Muscle layer of duodenum (tissue), 2 donors: ENCODE measurements around the gene PLAAT3.
"Not testable (repeated sequence)": the region's sequence is repeated elsewhere in the genome, so short reads cannot be mapped to it uniquely, and the experiment has no call there.

Experiments used
- H3K27ac ChIP-seq: one replicate; pipeline ENCODE4 v1.7.0; 2013; ENCODE audit warnings: mild to moderate bottlenecking, low read length
- H3K27me3 ChIP-seq: one replicate; pipeline ENCODE4 v1.7.0; 2013; ENCODE audit warnings: low read depth, mild to moderate bottlenecking, control low read depth, low read length
- H3K36me3 ChIP-seq, 2 donors: one replicate each; pipeline ENCODE4 v1.7.0; 2013; ENCODE audit warnings: low read length in 2 of 2, control low read depth in 1 of 2, mild to moderate bottlenecking in 1 of 2; ENCODE audit not compliant: insufficient read depth in 2 of 2, control insufficient read depth in 1 of 2
- H3K4me1 ChIP-seq, 2 donors: one replicate each; pipeline ENCODE4 v1.7.0; 2013; ENCODE audit warnings: low read length in 2 of 2, mild to moderate bottlenecking in 2 of 2, control low read depth in 1 of 2, moderate library complexity in 1 of 2; ENCODE audit not compliant: insufficient read depth in 2 of 2, control insufficient read depth in 1 of 2
- H3K4me3 ChIP-seq, 2 donors: one replicate each; pipeline ENCODE4 v1.7.0; 2013; ENCODE audit warnings: low read length in 2 of 2, low read depth in 1 of 2, mild to moderate bottlenecking in 1 of 2
- H3K9me3 ChIP-seq, 2 donors: one replicate each; pipeline ENCODE4 v1.7.0; 2013; ENCODE audit warnings: low read length in 2 of 2, control low read depth in 1 of 2, mild to moderate bottlenecking in 1 of 2; ENCODE audit not compliant: control insufficient read depth in 1 of 2
- donor health status: healthy.

PLAAT3 gene

GRCh38 chr11:63550156-63550700 lies 64.0 kb downstream of the PLAAT3 start:
- not testable (repeated sequence) for H3K9me3 ChIP-seq, H3K27me3 ChIP-seq, H3K27ac ChIP-seq, H3K4me1 ChIP-seq, H3K4me3 ChIP-seq
- H3K36me3 ChIP-seq: peaks cover 6 to 25% of the 10 kb centered on the region in 2 donors

GRCh38 chr11:63549411-63549810 lies 64.8 kb downstream of the PLAAT3 start:
- Histone ChIP-seq H3K36me3 (peaks cover 14 to 34% of the 10 kb centered on the region in 2 donors), H3K4me3 (no peak overlapping the region), H3K9me3 (no peaks in the 10 kb centered on the region), H3K27me3 (no peaks in the 10 kb centered on the region), H3K27ac (no peak overlapping the region), H3K4me1 (no peaks in the 10 kb centered on the region)

GRCh38 chr11:63548178-63548577 lies 66.1 kb downstream of the PLAAT3 start:
- Histone ChIP-seq H3K4me1 (no peaks in the 10 kb centered on the region), H3K27me3 (no peaks in the 10 kb centered on the region), H3K9me3 (no peaks in the 10 kb centered on the region), H3K27ac (no peak overlapping the region), H3K36me3 (peaks cover 14 to 37% of the 10 kb centered on the region in 2 donors), H3K4me3 (no peak overlapping the region)

- H3K9me3 ChIP-seq: no peaks in the 10 kb centered on the region
- H3K4me1 ChIP-seq: no peaks in the 10 kb centered on the region
- no peaks in the 10 kb centered on the region for H3K27me3 ChIP-seq
- no peak overlapping the region for H3K27ac ChIP-seq
- peaks cover 14 to 37% of the 10 kb centered on the region in 2 donors for H3K36me3 ChIP-seq
- no peak overlapping the region for H3K4me3 ChIP-seq
These were observed 67.2 kb downstream of the PLAAT3 start for GRCh38 chr11:63547061-63547460.

GRCh38 chr11:63543711-63544110 lies 70.5 kb downstream of the PLAAT3 start:
- Histone ChIP-seq H3K27me3 (no peaks in the 10 kb centered on the region), H3K27ac (no peak overlapping the region), H3K4me1 (peaks cover 0 to 5% of the 10 kb centered on the region in 2 donors), H3K9me3 (no peaks in the 10 kb centered on the region), H3K36me3 (peaks cover 14 to 37% of the 10 kb centered on the region in 2 donors), H3K4me3 (no peak overlapping the region)

- Histone ChIP-seq H3K36me3 (peaks cover 14 to 34% of the 10 kb centered on the region in 2 donors), H3K4me1 (peaks cover 9 to 17% of the 10 kb centered on the region in 2 donors)
- not testable (repeated sequence) for H3K27ac ChIP-seq, H3K4me3 ChIP-seq, H3K9me3 ChIP-seq, H3K27me3 ChIP-seq
These were observed 71.7 kb downstream of the PLAAT3 start for GRCh38 chr11:63542506-63542905.

- Histone ChIP-seq H3K36me3 (no peaks in the 10 kb centered on the region), H3K9me3 (no peaks in the 10 kb centered on the region), H3K4me3 (peak overlapping the region; percentile 75 to 92), H3K27ac (peak overlapping the region; percentile 87), H3K4me1 (peaks cover 14 to 20% of the 10 kb centered on the region in 2 donors), H3K27me3 (no peaks in the 10 kb centered on the region)
These were observed 76.7 kb downstream of the PLAAT3 start for GRCh38 chr11:63537293-63538101.

- H3K4me3 ChIP-seq: peak within 1 kb of the TSS; percentile 75 to 92
- no peaks in the 10 kb centered on the region for H3K9me3 ChIP-seq
- peaks cover 14 to 20% of the 10 kb centered on the region in 2 donors for H3K4me1 ChIP-seq
- no peaks in the 10 kb centered on the region for H3K36me3 ChIP-seq
- peak within 1 kb of the TSS; percentile 87 for H3K27ac ChIP-seq
- H3K27me3 ChIP-seq: no peaks in the 10 kb centered on the region
These were observed 77.5 kb downstream of the PLAAT3 start, which contains the start of gene PLAAT4 for GRCh38 chr11:63536669-63537292. Gene PLAAT4 (plus strand): TSS chr11:63536808. CDS start chr11:63536869, 61 bp downstream.

- H3K9me3 ChIP-seq: no peaks in the 10 kb centered on the region
- H3K4me1 ChIP-seq: peaks cover 14 to 20% of the 10 kb centered on the region in 2 donors
- H3K27me3 ChIP-seq: no peaks in the 10 kb centered on the region
- peak overlapping the region; percentile 87 for H3K27ac ChIP-seq
- H3K4me3 ChIP-seq: peak overlapping the region in 1 of 2 donors; percentile 75
- H3K36me3 ChIP-seq: no peaks in the 10 kb centered on the region
These were observed 78.5 kb downstream of the PLAAT3 start for GRCh38 chr11:63535734-63536133.

- H3K4me1 ChIP-seq: peaks cover 14 to 20% of the 10 kb centered on the region in 2 donors
These were observed 79.3 kb downstream of the PLAAT3 start for GRCh38 chr11:63534895-63535461.

GRCh38 chr11:63534076-63534475 lies 80.2 kb downstream of the PLAAT3 start:
- Histone ChIP-seq H3K4me3 (no peak overlapping the region), H3K27me3 (no peaks in the 10 kb centered on the region), H3K36me3 (no peaks in the 10 kb centered on the region), H3K27ac (no peak overlapping the region), H3K4me1 (peaks cover 14 to 19% of the 10 kb centered on the region in 2 donors), H3K9me3 (no peaks in the 10 kb centered on the region)

More at GRCh38 chr11:63534895-63535461, 79.3 kb downstream of the PLAAT3 start:
- H3K27ac ChIP-seq: no peak overlapping the region
- H3K27me3 ChIP-seq: no peaks in the 10 kb centered on the region
- H3K4me3 ChIP-seq: no peak overlapping the region
- no peaks in the 10 kb centered on the region for H3K36me3 ChIP-seq
- H3K9me3 ChIP-seq: no peaks in the 10 kb centered on the region
